Measurements from ENCODE around the gene GHRL.

GHRL gene

DNA sequence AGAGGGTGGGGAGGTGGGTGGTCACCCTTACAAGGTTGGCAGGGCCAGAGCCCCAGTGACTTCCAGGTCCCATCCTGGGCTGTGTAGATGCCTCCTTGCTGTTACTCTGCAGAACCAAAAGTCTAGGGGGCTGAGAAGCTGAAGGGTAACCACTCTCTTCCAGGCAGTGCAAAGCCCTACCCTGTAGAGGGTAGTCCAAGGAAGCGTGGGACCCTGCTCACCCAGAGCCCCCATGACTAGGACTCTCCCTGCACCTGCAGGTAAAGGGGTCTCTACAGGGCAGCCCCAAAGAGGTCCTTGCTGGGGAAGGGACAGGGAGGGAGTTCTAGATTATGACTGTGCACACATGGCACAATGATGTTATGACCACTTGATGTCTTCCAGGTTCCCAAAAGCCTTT lies 14.2 kb downstream of the GHRL start:
- no CpG with 5 or more reads among the region's 1 CpG for WGBS, 2 donors (ENCODE audit: extremely low coverage in 2 of 2, insufficient read length in 2 of 2, insufficient replicate concordance in 1 of 2)

DNA sequence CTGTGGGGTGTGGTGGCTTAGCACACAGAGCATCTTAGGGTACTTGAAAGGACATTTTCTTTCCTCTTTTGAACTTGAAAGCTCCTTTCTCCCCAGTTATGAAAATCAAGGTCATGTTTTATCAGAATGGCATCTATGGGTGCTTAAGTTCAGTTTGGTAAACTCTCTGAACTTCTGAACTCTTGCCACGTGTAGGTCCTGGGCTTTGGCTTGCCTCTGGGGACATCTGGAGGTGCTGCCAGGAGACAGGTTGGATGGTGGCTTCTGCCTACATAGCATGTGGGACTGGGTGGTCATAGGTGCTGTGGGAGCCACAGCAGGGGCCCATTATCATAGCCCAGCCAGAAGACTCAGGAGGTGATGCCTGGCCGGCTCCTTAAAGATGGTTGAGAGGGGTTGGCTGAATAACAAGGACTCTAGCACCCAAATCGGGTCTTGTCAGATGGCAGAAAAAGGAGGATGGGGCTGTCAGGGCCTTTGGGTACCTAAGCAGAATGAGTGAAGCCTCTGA lies 15.6 kb downstream of the GHRL start:
- H2BK120ac ChIP-seq (ENCODE audit: low read depth, low read length) = no peak overlapping the region
- no peak overlapping the region for H4K91ac ChIP-seq (ENCODE audit: low read depth, low read length, poor library complexity)
- H2BK12ac ChIP-seq (ENCODE audit: low read length) = no peak overlapping the region
- H3K18ac ChIP-seq (ENCODE audit: low read length) = no peak overlapping the region
- peaks cover 0 to 9% of the 10 kb centered on the region in 2 donors for H3K4me1 ChIP-seq (ENCODE audit: control insufficient read depth in 2 of 2, insufficient read depth in 1 of 2, low read depth in 1 of 2, low read length in 2 of 2)
- no peak overlapping the region for H3K4me3 ChIP-seq (ENCODE audit: low read length in 2 of 2)
- no peak for DNase-seq (ENCODE audit: low spot score)
- H2AK5ac ChIP-seq (ENCODE audit: low read depth, low read length) = no peak overlapping the region
- peaks cover 22 to 71% of the 10 kb centered on the region in 2 donors for H3K36me3 ChIP-seq (replicated peaks in 1 of 2; ENCODE audit: control insufficient read depth in 2 of 2, insufficient read depth in 2 of 2, low read length in 2 of 2)
- no peaks in the 10 kb centered on the region for H3K27me3 ChIP-seq (ENCODE audit: control insufficient read depth in 3 of 3, insufficient read depth in 3 of 3, low read depth in 1 of 3, low read length in 3 of 3)
- H3K79me1 ChIP-seq (ENCODE audit: low read depth, low read length) = peaks cover 6% of the 10 kb centered on the region
- WGBS, 2 donors (ENCODE audit: extremely low coverage in 2 of 2, insufficient read length in 2 of 2, insufficient replicate concordance in 1 of 2) = no CpG with 5 or more reads among the region's 3 CpGs
- H2BK15ac ChIP-seq (ENCODE audit: low read length) = no peak overlapping the region
- H3K27ac ChIP-seq (replicated peaks; ENCODE audit: low read length) = no peak overlapping the region
- H3K14ac ChIP-seq (ENCODE audit: low read length) = no peak overlapping the region
- H4K8ac ChIP-seq (ENCODE audit: low read depth, low read length) = no peak overlapping the region
- H3K4me2 ChIP-seq (ENCODE audit: insufficient read depth, low read length, poor library complexity, severe bottlenecking) = no peak overlapping the region
- no peak overlapping the region for H3K4ac ChIP-seq (ENCODE audit: low read length)
- peak overlapping the region; percentile 46 for H2BK5ac ChIP-seq (ENCODE audit: low read length)
- H2AFZ ChIP-seq (ENCODE audit: low read length) = no peak overlapping the region
- H3K9ac ChIP-seq (ENCODE audit: low read depth, low read length, poor library complexity) = no peak overlapping the region
- H3K23ac ChIP-seq (ENCODE audit: low read depth, low read length, poor library complexity) = no peak overlapping the region
- H3K9me3 ChIP-seq (replicated peaks in 1 of 2; ENCODE audit: control insufficient read depth in 2 of 2, insufficient read depth in 1 of 2, low read depth in 1 of 2, low read length in 2 of 2) = no peaks in the 10 kb centered on the region

More for the DNA sequence above, 14.2 kb downstream of the GHRL start:
- no peak overlapping the region for H3K27ac ChIP-seq (replicated peaks; ENCODE audit: low read length)
- H4K8ac ChIP-seq (ENCODE audit: low read depth, low read length) = peak overlapping the region; percentile 31
- no peak overlapping the region for H3K4me3 ChIP-seq (ENCODE audit: low read length in 2 of 2)
- H3K23ac ChIP-seq (ENCODE audit: low read depth, low read length, poor library complexity) = peak overlapping the region; percentile 77
- H3K4ac ChIP-seq (ENCODE audit: low read length) = no peak overlapping the region
- no peak overlapping the region for H2AFZ ChIP-seq (ENCODE audit: low read length)
- no peak overlapping the region for H3K9ac ChIP-seq (ENCODE audit: low read depth, low read length, poor library complexity)
- no peak overlapping the region for H2BK12ac ChIP-seq (ENCODE audit: low read length)
- no peaks in the 10 kb centered on the region for H3K27me3 ChIP-seq (ENCODE audit: control insufficient read depth in 3 of 3, insufficient read depth in 3 of 3, low read depth in 1 of 3, low read length in 3 of 3)
- no peak overlapping the region for H3K14ac ChIP-seq (ENCODE audit: low read length)
- no peak overlapping the region for H3K4me2 ChIP-seq (ENCODE audit: insufficient read depth, low read length, poor library complexity, severe bottlenecking)
- no peak overlapping the region for H4K91ac ChIP-seq (ENCODE audit: low read depth, low read length, poor library complexity)
- H2BK5ac ChIP-seq (ENCODE audit: low read length) = no peak overlapping the region
- no peak overlapping the region for H2AK5ac ChIP-seq (ENCODE audit: low read depth, low read length)
- peaks cover 0 to 7% of the 10 kb centered on the region in 2 donors for H3K4me1 ChIP-seq (ENCODE audit: control insufficient read depth in 2 of 2, insufficient read depth in 1 of 2, low read depth in 1 of 2, low read length in 2 of 2)
- H3K79me1 ChIP-seq (ENCODE audit: low read depth, low read length) = peaks cover 6% of the 10 kb centered on the region
- no peak for DNase-seq (ENCODE audit: low spot score)
- H3K9me3 ChIP-seq (replicated peaks in 1 of 2; ENCODE audit: control insufficient read depth in 2 of 2, insufficient read depth in 1 of 2, low read depth in 1 of 2, low read length in 2 of 2) = no peaks in the 10 kb centered on the region
- no peak overlapping the region for H3K18ac ChIP-seq (ENCODE audit: low read length)
- H3K36me3 ChIP-seq (replicated peaks in 1 of 2; ENCODE audit: control insufficient read depth in 2 of 2, insufficient read depth in 2 of 2, low read length in 2 of 2) = peaks cover 25 to 74% of the 10 kb centered on the region in 2 donors
- H2BK15ac ChIP-seq (ENCODE audit: low read length) = no peak overlapping the region
- no peak overlapping the region for H2BK120ac ChIP-seq (ENCODE audit: low read depth, low read length)

DNA sequence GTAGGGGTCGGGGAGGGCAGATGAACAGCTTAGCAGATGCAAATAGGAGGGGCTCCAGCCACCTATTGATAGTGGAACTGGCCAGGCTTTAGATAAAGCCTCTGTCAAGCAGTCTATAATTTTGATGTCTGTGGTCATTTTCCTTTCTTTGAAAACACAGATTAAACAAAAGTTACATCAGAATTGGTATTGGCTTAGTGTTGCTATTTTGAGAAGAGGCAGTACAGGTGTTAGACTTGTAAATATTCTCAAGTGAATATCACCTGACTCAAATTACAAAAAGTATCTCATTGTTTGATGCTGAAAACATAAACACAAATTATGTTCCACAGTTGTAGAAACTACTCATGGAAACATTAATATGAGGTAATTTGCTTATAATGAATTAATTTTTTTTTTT lies 18.1 kb downstream of the GHRL start:
- Histone ChIP-seq H3K79me1 (ENCODE audit: low read depth, low read length) (peaks cover 9% of the 10 kb centered on the region), H4K91ac (ENCODE audit: low read depth, low read length, poor library complexity) (no peak overlapping the region), H3K4me2 (ENCODE audit: insufficient read depth, low read length, poor library complexity, severe bottlenecking) (no peak overlapping the region), H4K8ac (ENCODE audit: low read depth, low read length) (no peak overlapping the region), H2BK5ac (ENCODE audit: low read length) (no peak overlapping the region), H3K14ac (ENCODE audit: low read length) (no peak overlapping the region), H3K9me3 (replicated peaks in 1 of 2; ENCODE audit: control insufficient read depth in 2 of 2, insufficient read depth in 1 of 2, low read depth in 1 of 2, low read length in 2 of 2) (no peaks in the 10 kb centered on the region), H3K4me1 (ENCODE audit: control insufficient read depth in 2 of 2, insufficient read depth in 1 of 2, low read depth in 1 of 2, low read length in 2 of 2) (peaks cover 0 to 9% of the 10 kb centered on the region in 2 donors), H3K9ac (ENCODE audit: low read depth, low read length, poor library complexity) (no peak overlapping the region), H3K23ac (ENCODE audit: low read depth, low read length, poor library complexity) (no peak overlapping the region), H2BK15ac (ENCODE audit: low read length) (no peak overlapping the region), H3K27ac (replicated peaks; ENCODE audit: low read length) (no peak overlapping the region), H3K4ac (ENCODE audit: low read length) (no peak overlapping the region), H3K18ac (ENCODE audit: low read length) (no peak overlapping the region), H2AFZ (ENCODE audit: low read length) (no peak overlapping the region), H3K36me3 (replicated peaks in 1 of 2; ENCODE audit: control insufficient read depth in 2 of 2, insufficient read depth in 2 of 2, low read length in 2 of 2) (peaks cover 30 to 75% of the 10 kb centered on the region in 2 donors), H3K27me3 (ENCODE audit: control insufficient read depth in 3 of 3, insufficient read depth in 3 of 3, low read depth in 1 of 3, low read length in 3 of 3) (no peaks in the 10 kb centered on the region), H2BK120ac (ENCODE audit: low read depth, low read length) (no peak overlapping the region), H3K4me3 (ENCODE audit: low read length in 2 of 2) (no peak overlapping the region), H2AK5ac (ENCODE audit: low read depth, low read length) (no peak overlapping the region), H2BK12ac (ENCODE audit: low read length) (no peak overlapping the region)
- WGBS, 2 donors (ENCODE audit: extremely low coverage in 2 of 2, insufficient read length in 2 of 2, insufficient replicate concordance in 1 of 2) = no CpG with 5 or more reads among the region's 1 CpG
- no peak for DNase-seq (ENCODE audit: low spot score)

DNA sequence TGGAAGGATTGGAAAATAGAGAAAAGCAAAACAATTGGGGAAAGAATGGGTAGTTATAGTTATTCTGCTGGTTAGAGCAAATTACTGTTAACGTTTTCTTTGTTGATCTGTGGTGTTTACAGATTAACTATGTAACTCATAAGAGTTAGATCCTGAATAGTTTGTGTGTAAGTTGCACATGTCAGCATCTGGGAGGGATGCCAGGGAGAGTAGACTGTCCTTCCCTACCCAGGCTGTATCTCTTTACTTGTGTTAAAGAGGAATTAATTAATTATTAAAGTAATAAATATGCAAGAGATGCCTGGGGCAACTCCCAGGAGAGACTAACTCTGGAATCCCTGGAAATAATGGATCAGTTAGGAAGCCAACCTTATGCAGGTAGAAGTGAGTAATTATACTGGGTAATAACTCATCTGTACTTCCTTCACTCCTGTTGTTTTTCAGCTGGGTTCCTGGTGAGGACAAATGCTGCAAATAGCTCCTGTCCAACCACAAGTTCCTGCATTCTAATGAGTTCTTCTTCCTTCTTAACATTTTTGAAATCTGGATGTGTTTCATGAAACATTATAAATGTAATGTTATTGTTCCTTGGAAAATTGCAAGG lies 18.9 kb downstream of the GHRL start:
- Histone ChIP-seq H3K18ac (ENCODE audit: low read length) (no peak overlapping the region), H3K27ac (replicated peaks; ENCODE audit: low read length) (no peak overlapping the region), H3K9me3 (replicated peaks in 1 of 2; ENCODE audit: control insufficient read depth in 2 of 2, insufficient read depth in 1 of 2, low read depth in 1 of 2, low read length in 2 of 2) (no peaks in the 10 kb centered on the region), H4K8ac (ENCODE audit: low read depth, low read length) (no peak overlapping the region), H2BK15ac (ENCODE audit: low read length) (no peak overlapping the region), H2BK5ac (ENCODE audit: low read length) (no peak overlapping the region), H2AK5ac (ENCODE audit: low read depth, low read length) (no peak overlapping the region), H3K23ac (ENCODE audit: low read depth, low read length, poor library complexity) (no peak overlapping the region), H2AFZ (ENCODE audit: low read length) (no peak overlapping the region), H3K14ac (ENCODE audit: low read length) (no peak overlapping the region), H3K4me2 (ENCODE audit: insufficient read depth, low read length, poor library complexity, severe bottlenecking) (no peak overlapping the region), H2BK12ac (ENCODE audit: low read length) (no peak overlapping the region), H3K36me3 (replicated peaks in 1 of 2; ENCODE audit: control insufficient read depth in 2 of 2, insufficient read depth in 2 of 2, low read length in 2 of 2) (peaks cover 28 to 75% of the 10 kb centered on the region in 2 donors), H3K79me1 (ENCODE audit: low read depth, low read length) (peaks cover 9% of the 10 kb centered on the region), H2BK120ac (ENCODE audit: low read depth, low read length) (no peak overlapping the region), H3K4me1 (ENCODE audit: control insufficient read depth in 2 of 2, insufficient read depth in 1 of 2, low read depth in 1 of 2, low read length in 2 of 2) (peaks cover 0 to 9% of the 10 kb centered on the region in 2 donors), H3K27me3 (ENCODE audit: control insufficient read depth in 3 of 3, insufficient read depth in 3 of 3, low read depth in 1 of 3, low read length in 3 of 3) (no peaks in the 10 kb centered on the region), H3K4me3 (ENCODE audit: low read length in 2 of 2) (no peak overlapping the region), H4K91ac (ENCODE audit: low read depth, low read length, poor library complexity) (no peak overlapping the region), H3K9ac (ENCODE audit: low read depth, low read length, poor library complexity) (no peak overlapping the region), H3K4ac (ENCODE audit: low read length) (no peak overlapping the region)
- WGBS, 2 donors (ENCODE audit: extremely low coverage in 2 of 2, insufficient read length in 2 of 2, insufficient replicate concordance in 1 of 2) = no CpG with 5 or more reads among the region's 1 CpG
- DNase-seq (ENCODE audit: low spot score) = no peak

All from neuronal stem cell (in vitro differentiated cells).